DOHH2 (cell line): ENCODE measurements around the gene BBS7.

Experiments used
- CTCF ChIP-seq: fragments of 200-600 bp; sonication (generic); IDR thresholded peaks from one replicate; pipeline ENCODE4 v1.5.1; 2014; ENCODE audit warnings: antibody characterized with exemption, mild to moderate bottlenecking, low read depth, low read length; ENCODE audit not compliant: poor library complexity, severe bottlenecking
- EZH2phosphoT487 ChIP-seq: fragments of 200-600 bp; sonication (generic); IDR thresholded peaks from 2 replicates; pipeline ENCODE4 v1.6.1; 2017; ENCODE audit warnings: borderline replicate concordance, mild to moderate bottlenecking, antibody characterized with exemption, low read length, moderate library complexity, mixed read lengths

GRCh38 chr4:121827853-121828252 lies 42.4 kb downstream of the BBS7 start:
- no peak for TF ChIP-seq CTCF
- no peak for TF ChIP-seq EZH2phosphoT487
